ENCODE results near the gene UBIAD1.

GRCh38 chr1:11308699-11309224, 35.8 kb downstream of the UBIAD1 start:
- TF ChIP-seq POLR2A (IDR thresholded peaks at IDR 0.05; ENCODE audit: low read depth, low read length) (no peak), POLR2AphosphoS5 (IDR thresholded peaks at IDR 0.05; ENCODE audit: low read depth, low read length) (no peak), TAF1 (IDR thresholded peaks at IDR 0.05; ENCODE audit: low read depth, low read length) (no peak), SPI1 (IDR thresholded peaks at IDR 0.05; ENCODE audit: low read depth, low read length) (no peak)

All from GM12891 (cell line).